HG03175 (cell line): Measurements from ENCODE around the gene CDCA5.
"Not testable (repeated sequence)": the region's sequence is repeated elsewhere in the genome, so short reads cannot be mapped to it uniquely, and the experiment has no call there.

Experiments
- ATAC-seq: cut with Tn5 transposase; IDR thresholded peaks from one replicate; pipeline ENCODE4 v1.9.1; 2021; ENCODE audit warnings: mild to moderate bottlenecking, moderate library complexity; ENCODE audit not compliant: unreplicated experiment

The CDCA5 gene

GRCh38 chr11:65119670-65119995 lies 35.8 kb upstream of the CDCA5 start:
- ATAC-seq: no peak

DNA sequence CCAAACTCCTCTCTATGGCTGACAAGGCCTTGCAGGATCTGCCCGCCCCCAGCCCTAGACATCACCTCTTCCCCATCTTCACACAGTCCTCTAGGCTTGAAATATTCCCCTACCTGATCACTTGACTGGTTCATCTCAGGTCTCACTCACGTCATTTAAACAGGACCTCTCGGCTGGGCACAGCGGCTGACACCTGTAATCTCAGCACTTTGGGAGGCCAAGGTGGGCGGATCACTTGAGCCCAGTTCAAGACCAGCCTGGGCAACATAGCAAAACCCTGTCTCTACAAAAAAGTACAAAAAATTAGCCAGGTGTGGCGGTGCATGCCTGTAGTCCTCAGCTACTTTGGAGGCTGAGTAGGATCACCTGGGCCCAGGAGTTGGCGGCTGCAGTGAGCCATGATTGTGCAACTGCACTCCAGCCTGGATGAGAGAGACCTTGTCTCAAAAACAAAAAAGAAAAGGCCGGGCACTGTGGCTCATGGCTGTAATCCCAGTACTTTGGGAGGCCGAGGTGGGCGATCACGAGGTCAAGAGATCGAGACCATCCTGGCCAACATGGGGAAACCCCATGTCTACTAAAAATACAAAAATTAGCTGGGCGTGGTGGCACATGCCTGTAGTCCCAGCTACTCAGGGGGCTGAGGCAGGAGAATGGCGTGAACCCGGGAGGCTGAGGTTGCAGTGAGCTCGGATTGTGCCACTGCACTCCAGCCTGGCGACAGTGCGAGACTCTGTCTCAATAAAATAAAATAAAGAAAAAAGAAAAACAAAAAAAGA lies 35.2 kb upstream of the CDCA5 start:
- ATAC-seq: not testable (repeated sequence)

DNA sequence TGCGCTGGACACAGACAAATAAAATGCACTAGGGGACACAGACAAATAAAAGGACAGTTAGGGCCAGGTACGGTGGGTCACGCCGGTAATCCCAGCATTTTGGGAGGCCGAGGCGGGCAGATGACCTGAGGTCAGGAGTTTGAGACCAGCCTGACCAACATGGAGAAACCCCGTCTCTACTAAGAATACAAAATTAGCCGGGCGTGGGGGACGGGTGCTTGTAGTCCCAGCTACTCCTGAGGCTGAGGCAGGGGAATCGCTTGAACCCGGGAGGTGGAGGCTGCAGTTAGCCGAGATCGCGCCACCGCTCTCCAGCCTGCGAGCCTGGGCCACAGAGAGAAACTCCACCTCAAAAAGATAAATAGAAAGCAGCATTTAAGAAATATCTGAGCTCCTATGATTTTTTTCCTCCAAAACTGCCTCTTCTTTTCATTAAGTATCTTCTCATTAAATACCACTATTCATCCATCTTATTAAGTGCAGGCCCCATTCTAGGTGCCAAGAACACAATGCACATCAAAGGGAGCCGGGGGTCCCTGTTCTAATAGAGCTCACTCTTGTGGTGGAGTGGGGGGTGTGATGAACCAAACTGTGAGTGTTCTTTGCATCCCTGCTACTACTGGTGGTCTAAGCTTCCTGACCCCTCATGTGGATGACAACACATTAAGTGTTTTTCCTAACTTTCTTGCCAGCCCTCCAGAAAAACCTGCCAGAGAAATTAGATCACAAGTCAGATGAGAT lies 34.4 kb upstream of the CDCA5 start:
- no peak for ATAC-seq

DNA sequence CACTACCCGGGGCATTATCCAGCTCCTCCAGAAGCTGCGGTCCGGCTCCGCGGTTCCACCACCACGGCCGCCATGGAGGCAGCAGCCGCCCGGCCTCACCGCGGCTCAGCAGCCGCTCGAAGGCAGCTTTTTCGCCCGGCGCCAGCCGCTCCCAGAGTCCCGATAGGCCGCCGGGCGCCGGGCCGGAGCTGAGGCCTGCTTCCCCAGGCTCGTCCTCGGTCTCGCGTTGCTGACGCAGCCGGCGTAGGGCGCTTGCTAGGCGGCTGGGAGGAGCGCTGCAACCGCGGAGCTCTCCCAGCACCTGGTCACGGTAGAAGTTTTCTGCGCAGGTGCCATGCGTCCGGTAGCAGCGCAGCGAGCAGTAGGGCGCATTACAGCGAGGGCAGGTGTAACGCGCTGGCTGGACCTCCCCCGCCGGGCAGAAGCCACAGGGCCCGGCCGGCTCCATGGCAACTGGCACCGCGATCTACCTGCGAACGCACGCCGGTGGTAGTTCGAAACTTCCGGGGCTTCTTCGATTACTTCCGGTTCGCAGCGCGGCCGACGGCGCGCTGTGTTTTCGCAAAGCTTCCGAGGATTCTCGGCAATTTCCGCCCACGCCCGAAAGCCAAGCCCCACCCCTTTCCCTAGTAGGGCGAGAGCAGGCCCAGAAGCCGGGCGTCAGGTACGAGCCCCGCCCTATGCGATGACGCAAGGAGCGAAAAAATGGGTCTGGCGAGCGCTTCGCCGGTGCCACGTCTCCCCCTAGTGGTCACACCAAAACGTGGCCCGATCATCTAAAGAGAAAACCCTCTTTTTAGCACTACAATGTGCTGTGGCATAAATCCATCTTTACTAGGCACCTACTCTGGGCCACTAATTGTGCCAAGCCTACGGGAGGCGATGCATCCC lies 33.6 kb upstream of the CDCA5 start, which contains the start of gene ZNHIT2:
TSS of gene ZNHIT2 (minus strand) at position 496 of the 891 bp plus-strand sequence. CDS start at position 448, 48 bp downstream.
- peak; percentile 58 for ATAC-seq

- ATAC-seq: no peak
These were observed 32.7 kb upstream of the CDCA5 start for GRCh38 chr11:65116370-65117205.

DNA sequence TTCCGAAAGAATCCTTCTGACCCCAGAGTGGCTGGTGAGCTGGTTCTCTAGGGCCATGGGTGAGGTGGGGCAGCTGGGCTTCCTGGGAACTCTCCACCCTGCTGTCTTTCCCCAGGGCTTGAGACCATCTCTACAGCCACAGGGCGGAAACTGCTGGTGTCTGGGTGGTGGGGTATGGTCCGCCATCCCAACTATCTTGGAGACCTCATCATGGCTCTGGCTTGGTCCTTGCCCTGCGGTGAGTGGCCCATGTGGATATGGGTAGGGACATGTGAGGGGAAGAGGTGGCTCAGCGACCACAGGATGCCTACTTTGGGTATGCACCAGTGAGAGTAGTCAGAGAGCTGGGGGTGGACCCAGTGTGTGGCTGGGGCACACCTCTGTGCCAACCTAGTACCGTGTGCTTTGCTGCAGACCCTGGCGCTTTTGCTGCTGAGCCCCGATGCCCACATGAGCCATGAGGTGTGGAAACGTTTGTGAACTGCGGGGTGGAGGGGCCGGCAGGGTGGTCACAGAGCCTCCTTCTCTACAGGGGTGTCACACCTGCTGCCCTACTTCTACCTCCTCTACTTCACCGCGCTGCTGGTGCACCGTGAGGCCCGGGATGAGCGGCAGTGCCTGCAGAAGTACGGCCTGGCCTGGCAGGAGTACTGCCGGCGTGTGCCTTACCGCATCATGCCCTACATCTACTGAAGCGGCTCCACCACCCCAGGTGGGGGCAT lies 31.7 kb upstream of the CDCA5 start:
- no peak for ATAC-seq

GRCh38 chr11:65114538-65115171 lies 30.8 kb upstream of the CDCA5 start:
- ATAC-seq: no peak

- no peak for ATAC-seq
These were observed 30.0 kb upstream of the CDCA5 start for GRCh38 chr11:65113839-65114238.

DNA sequence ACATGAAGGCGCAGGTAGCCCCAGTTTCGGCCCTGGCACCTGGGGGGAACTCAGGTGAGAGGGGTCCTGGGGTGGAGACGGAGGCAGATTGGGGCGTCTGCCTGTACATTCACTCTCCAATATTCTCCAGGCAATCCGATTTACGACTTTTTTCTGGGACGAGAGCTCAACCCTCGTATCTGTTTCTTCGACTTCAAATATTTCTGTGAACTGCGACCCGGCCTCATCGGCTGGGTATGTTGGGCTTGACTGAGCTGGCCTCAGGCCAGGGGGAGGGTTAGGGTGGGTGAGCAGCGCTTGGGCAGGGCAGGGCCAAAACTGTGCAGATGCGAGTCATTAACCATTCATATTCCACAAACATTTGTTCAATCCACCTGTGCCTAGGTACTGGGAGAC lies 29.5 kb upstream of the CDCA5 start:
- ATAC-seq: no peak

GRCh38 chr11:65112546-65113360 lies 28.9 kb upstream of the CDCA5 start:
- peak; percentile 38 for ATAC-seq

DNA sequence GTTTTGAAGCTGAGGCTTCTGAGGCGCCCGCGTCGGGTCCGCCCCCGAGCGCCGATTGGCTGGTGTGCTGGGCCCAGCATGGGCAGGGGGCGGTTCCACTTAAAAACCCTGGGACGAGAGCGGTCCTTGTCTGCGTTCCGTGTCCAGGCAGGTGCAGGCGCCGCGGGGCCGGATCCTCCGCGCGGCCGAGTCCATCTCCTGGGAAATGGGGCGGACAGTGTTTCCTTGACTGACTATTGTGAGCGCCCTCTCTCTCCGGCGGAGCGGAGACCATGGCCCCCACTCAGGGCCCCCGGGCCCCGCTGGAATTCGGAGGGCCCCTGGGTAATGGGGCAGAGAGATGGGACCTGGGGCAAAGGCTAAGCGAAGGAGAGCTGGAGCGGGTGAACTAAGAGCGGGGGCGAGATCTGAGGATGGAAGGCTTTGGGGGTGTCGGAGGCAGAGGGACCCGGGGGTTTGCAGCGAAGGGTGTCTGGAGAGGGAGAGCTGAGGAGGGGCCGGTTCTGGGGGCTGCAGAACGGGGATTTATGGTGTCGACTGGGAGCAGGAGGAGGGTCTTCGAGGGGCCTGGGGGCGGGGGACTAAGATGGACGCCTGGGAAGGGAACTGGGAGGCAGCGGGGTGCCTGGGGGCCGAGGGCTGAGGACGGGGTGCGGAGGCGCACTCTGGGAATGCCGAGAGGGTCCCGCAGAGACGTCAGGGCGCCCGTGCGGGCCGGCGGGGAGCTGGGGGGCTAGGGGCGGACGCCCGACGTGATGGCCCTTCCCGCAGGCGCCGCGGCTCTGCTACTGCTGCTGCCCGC lies 28.1 kb upstream of the CDCA5 start, which contains the start of gene TM7SF2:
TSS of gene TM7SF2 (plus strand) at position 129 of the 802 bp plus-strand sequence. CDS start at position 273, 144 bp downstream.
- ATAC-seq: peak; percentile 70

GRCh38 chr11:65111159-65111743 lies 27.4 kb upstream of the CDCA5 start:
- no peak for ATAC-seq

GRCh38 chr11:65110354-65110861 lies 26.6 kb upstream of the CDCA5 start:
- no peak for ATAC-seq

GRCh38 chr11:65109231-65110198 lies 25.7 kb upstream of the CDCA5 start:
- no peak for ATAC-seq

GRCh38 chr11:65108469-65109123 lies 24.8 kb upstream of the CDCA5 start:
- ATAC-seq: no peak
